Measurements from ENCODE around the gene AURKA.

Gene AURKA

DNA sequence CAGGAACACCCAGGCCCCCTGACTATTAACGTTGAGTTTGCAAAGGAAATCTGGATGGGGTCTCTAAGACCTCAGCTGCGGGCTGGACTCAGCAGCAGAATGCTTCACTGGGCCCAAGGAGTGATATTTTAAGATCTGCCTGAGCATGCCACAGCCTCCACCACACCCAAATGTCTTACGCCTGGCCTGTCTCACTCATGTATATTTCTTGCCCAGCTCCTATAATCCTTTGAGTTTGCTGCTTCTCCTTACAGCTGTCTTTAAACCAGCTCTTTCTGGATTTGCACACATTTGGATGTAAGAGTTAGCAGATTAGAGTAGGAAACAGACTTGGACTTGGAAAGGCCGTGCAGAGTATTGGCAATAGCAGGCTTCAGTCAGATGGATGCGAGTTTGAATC is 36.4 kb upstream of the AURKA start:
- no peak overlapping the region for H3K27ac Mint-ChIP-seq

GRCh38 chr20:56427797-56428196 is 35.8 kb upstream of the AURKA start:
- no peaks in the 10 kb centered on the region for H3K27me3 Mint-ChIP-seq (ENCODE audit: low read depth)
- peaks cover 31% of the 10 kb centered on the region for H3K4me1 Mint-ChIP-seq (ENCODE audit: low read depth)
- peak overlapping the region; percentile 41 for H3K27ac Mint-ChIP-seq
- H3K36me3 Mint-ChIP-seq (ENCODE audit: low read depth): peaks cover 18% of the 10 kb centered on the region
- H3K9me3 Mint-ChIP-seq: peaks cover 8% of the 10 kb centered on the region
- H3K4me3 Mint-ChIP-seq: no peak overlapping the region
- DNase-seq (ENCODE audit: low spot score): no peak

More for the DNA sequence above, 36.4 kb upstream of the AURKA start:
- Mint-ChIP-seq H3K4me3 (no peak overlapping the region), H3K9me3 (peaks cover 8% of the 10 kb centered on the region), H3K4me1 (ENCODE audit: low read depth) (peaks cover 26% of the 10 kb centered on the region), H3K36me3 (ENCODE audit: low read depth) (peaks cover 21% of the 10 kb centered on the region), H3K27me3 (ENCODE audit: low read depth) (no peaks in the 10 kb centered on the region)
- DNase-seq (ENCODE audit: low spot score): no peak

DNA sequence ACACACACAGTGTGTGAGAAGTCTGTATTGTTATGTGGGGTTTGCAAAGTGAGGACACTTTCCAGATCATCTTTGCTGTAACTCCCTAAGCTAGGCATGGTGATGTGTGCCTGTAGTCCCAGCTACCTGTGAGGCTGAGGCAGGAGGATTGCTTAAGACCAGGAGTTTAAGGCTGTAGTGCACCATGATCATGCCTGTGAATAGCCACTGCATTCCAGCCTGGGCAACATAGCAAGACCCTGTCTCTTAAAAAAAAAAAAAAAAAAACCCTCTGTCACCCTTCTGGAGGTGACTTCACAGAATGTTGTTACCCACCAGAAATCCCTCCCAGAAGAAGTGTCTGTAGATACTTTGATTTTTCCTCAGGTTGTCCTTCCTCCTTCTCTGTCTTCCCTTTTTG is 34.9 kb upstream of the AURKA start:
- peaks cover 22% of the 10 kb centered on the region for H3K36me3 Mint-ChIP-seq (ENCODE audit: low read depth)
- DNase-seq (ENCODE audit: low spot score): no peak
- H3K27me3 Mint-ChIP-seq (ENCODE audit: low read depth): no peaks in the 10 kb centered on the region
- H3K4me1 Mint-ChIP-seq (ENCODE audit: low read depth): peaks cover 40% of the 10 kb centered on the region
- H3K27ac Mint-ChIP-seq: no peak overlapping the region
- peaks cover 8% of the 10 kb centered on the region for H3K9me3 Mint-ChIP-seq
- no peak overlapping the region for H3K4me3 Mint-ChIP-seq

GRCh38 chr20:56426026-56426425 is 34.0 kb upstream of the AURKA start:
- DNase-seq (ENCODE audit: low spot score): no peak
- peaks cover 23% of the 10 kb centered on the region for H3K36me3 Mint-ChIP-seq (ENCODE audit: low read depth)
- no peak overlapping the region for H3K4me3 Mint-ChIP-seq
- peaks cover 8% of the 10 kb centered on the region for H3K9me3 Mint-ChIP-seq
- H3K27ac Mint-ChIP-seq: no peak overlapping the region
- H3K4me1 Mint-ChIP-seq (ENCODE audit: low read depth): peaks cover 43% of the 10 kb centered on the region
- no peaks in the 10 kb centered on the region for H3K27me3 Mint-ChIP-seq (ENCODE audit: low read depth)

- H3K4me1 Mint-ChIP-seq (ENCODE audit: low read depth): peaks cover 41% of the 10 kb centered on the region
- peaks cover 21% of the 10 kb centered on the region for H3K36me3 Mint-ChIP-seq (ENCODE audit: low read depth)
- no peak overlapping the region for H3K4me3 Mint-ChIP-seq
- no peak overlapping the region for H3K27ac Mint-ChIP-seq
- DNase-seq (ENCODE audit: low spot score): no peak
- H3K27me3 Mint-ChIP-seq (ENCODE audit: low read depth): no peaks in the 10 kb centered on the region
- peaks cover 8% of the 10 kb centered on the region for H3K9me3 Mint-ChIP-seq
Observed at GRCh38 chr20:56424931-56425330, 32.9 kb upstream of the AURKA start.

DNA sequence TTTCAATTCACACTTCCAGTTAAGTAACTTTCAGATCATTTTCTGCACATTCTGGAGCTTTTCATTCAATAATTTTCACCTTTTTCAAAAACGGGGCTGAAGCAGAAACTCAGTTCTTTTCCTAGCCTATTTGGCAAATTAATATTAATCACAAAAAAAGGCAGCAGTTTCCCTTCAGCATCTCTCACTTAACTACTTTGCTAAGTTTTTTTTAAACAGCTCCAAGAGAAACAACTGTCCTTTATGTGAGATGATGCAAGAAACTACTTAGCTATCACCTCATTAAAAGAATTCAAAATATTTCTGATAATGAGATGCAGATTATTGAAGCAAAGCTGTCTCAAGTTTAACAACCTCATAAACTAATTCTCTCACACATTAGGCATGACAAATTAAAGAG is 31.9 kb upstream of the AURKA start:
- H3K4me1 Mint-ChIP-seq (ENCODE audit: low read depth): peaks cover 34% of the 10 kb centered on the region
- no peak overlapping the region for H3K4me3 Mint-ChIP-seq
- no peaks in the 10 kb centered on the region for H3K27me3 Mint-ChIP-seq (ENCODE audit: low read depth)
- H3K27ac Mint-ChIP-seq: no peak overlapping the region
- no peaks in the 10 kb centered on the region for H3K9me3 Mint-ChIP-seq
- peaks cover 16% of the 10 kb centered on the region for H3K36me3 Mint-ChIP-seq (ENCODE audit: low read depth)
- no peak for DNase-seq (ENCODE audit: low spot score)

DNA sequence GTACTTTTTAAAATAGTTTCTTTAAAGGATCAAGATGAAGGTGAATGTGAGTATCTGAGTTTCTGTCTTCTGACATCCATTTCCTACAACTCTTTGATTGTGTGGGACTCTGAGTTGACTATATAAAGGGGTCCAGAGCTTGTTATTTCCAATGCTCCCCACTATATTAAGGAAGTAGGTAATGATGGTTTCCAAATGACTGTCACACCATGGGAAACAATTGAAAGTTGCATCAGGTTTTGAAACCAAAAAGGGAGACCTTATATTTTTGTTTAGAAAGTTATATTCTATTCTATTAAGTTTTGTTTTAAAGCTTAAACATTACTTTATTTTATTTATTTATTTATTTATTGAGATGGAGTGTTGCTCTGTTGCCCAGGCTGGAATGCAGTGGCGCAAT is 31.2 kb upstream of the AURKA start:
- no peak for DNase-seq (ENCODE audit: low spot score)
- H3K4me3 Mint-ChIP-seq: no peak overlapping the region
- no peak overlapping the region for H3K27ac Mint-ChIP-seq
- no peaks in the 10 kb centered on the region for H3K27me3 Mint-ChIP-seq (ENCODE audit: low read depth)
- H3K4me1 Mint-ChIP-seq (ENCODE audit: low read depth): peaks cover 38% of the 10 kb centered on the region
- peaks cover 17% of the 10 kb centered on the region for H3K36me3 Mint-ChIP-seq (ENCODE audit: low read depth)
- H3K9me3 Mint-ChIP-seq: no peaks in the 10 kb centered on the region

DNA sequence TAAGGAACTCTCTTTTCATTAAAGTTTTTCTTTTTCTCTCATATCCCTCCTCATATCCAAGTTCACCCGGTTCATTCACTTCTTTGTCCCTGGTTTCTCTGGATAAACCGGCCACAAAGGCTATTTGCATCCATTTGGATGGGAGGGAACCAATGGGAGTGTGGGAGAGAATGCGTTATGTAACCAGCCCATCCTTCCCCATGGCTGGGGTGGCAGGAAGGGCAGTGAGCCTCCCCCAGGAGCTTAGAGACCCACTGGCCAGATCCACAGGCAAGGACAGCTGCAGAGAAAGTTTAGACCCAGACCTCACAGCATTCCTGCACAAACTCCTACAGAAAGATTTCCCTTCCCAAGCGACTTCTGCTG is 30.8 kb upstream of the AURKA start:
- Mint-ChIP-seq H3K27ac (no peak overlapping the region), H3K4me1 (ENCODE audit: low read depth) (peaks cover 39% of the 10 kb centered on the region), H3K4me3 (no peak overlapping the region), H3K9me3 (no peaks in the 10 kb centered on the region), H3K27me3 (ENCODE audit: low read depth) (no peaks in the 10 kb centered on the region), H3K36me3 (ENCODE audit: low read depth) (peaks cover 14% of the 10 kb centered on the region)
- no peak for DNase-seq (ENCODE audit: low spot score)

- Mint-ChIP-seq H3K27me3 (ENCODE audit: low read depth) (no peaks in the 10 kb centered on the region), H3K27ac (peak overlapping the region; percentile 39), H3K4me1 (ENCODE audit: low read depth) (peaks cover 39% of the 10 kb centered on the region), H3K36me3 (ENCODE audit: low read depth) (peaks cover 12% of the 10 kb centered on the region), H3K9me3 (no peaks in the 10 kb centered on the region), H3K4me3 (no peak overlapping the region)
- DNase-seq (ENCODE audit: low spot score): no peak
Observed at GRCh38 chr20:56422076-56422823, 30.2 kb upstream of the AURKA start.

GRCh38 chr20:56420940-56421688 is 29.1 kb upstream of the AURKA start:
- Mint-ChIP-seq H3K4me3 (peak overlapping the region; percentile 7), H3K27ac (no peak overlapping the region), H3K27me3 (ENCODE audit: low read depth) (no peaks in the 10 kb centered on the region), H3K36me3 (ENCODE audit: low read depth) (peaks cover 12% of the 10 kb centered on the region), H3K9me3 (no peaks in the 10 kb centered on the region), H3K4me1 (ENCODE audit: low read depth) (peaks cover 41% of the 10 kb centered on the region)
- no peak for DNase-seq (ENCODE audit: low spot score)

- Mint-ChIP-seq H3K36me3 (ENCODE audit: low read depth) (peaks cover 12% of the 10 kb centered on the region), H3K4me3 (no peak overlapping the region), H3K4me1 (ENCODE audit: low read depth) (peaks cover 42% of the 10 kb centered on the region), H3K9me3 (no peaks in the 10 kb centered on the region), H3K27me3 (ENCODE audit: low read depth) (no peaks in the 10 kb centered on the region), H3K27ac (no peak overlapping the region)
- DNase-seq (ENCODE audit: low spot score): no peak
Observed at GRCh38 chr20:56420028-56420427, 28.0 kb upstream of the AURKA start.

GRCh38 chr20:56418385-56418861 is 26.4 kb upstream of the AURKA start:
- H3K27ac Mint-ChIP-seq: peak overlapping the region; percentile 65
- H3K27me3 Mint-ChIP-seq (ENCODE audit: low read depth): no peaks in the 10 kb centered on the region
- DNase-seq (ENCODE audit: low spot score): peak; percentile 33
- peaks cover 18% of the 10 kb centered on the region for H3K36me3 Mint-ChIP-seq (ENCODE audit: low read depth)
- peaks cover 51% of the 10 kb centered on the region for H3K4me1 Mint-ChIP-seq (ENCODE audit: low read depth)
- H3K9me3 Mint-ChIP-seq: peaks cover 4% of the 10 kb centered on the region
- peak overlapping the region; percentile 49 for H3K4me3 Mint-ChIP-seq

GRCh38 chr20:56417911-56418310 is 25.9 kb upstream of the AURKA start:
- H3K9me3 Mint-ChIP-seq: peaks cover 4% of the 10 kb centered on the region
- H3K36me3 Mint-ChIP-seq (ENCODE audit: low read depth): peaks cover 20% of the 10 kb centered on the region

GRCh38 chr20:56417402-56417801 is 25.4 kb upstream of the AURKA start:
- peaks cover 46% of the 10 kb centered on the region for H3K4me1 Mint-ChIP-seq (ENCODE audit: low read depth)
- H3K4me3 Mint-ChIP-seq: no peak overlapping the region
- peak overlapping the region; percentile 3 for H3K27ac Mint-ChIP-seq

More at GRCh38 chr20:56417911-56418310, 25.9 kb upstream of the AURKA start:
- Mint-ChIP-seq H3K4me1 (ENCODE audit: low read depth) (peaks cover 48% of the 10 kb centered on the region), H3K4me3 (peak overlapping the region; percentile 49), H3K27ac (peak overlapping the region; percentile 65), H3K27me3 (ENCODE audit: low read depth) (no peaks in the 10 kb centered on the region)
- DNase-seq (ENCODE audit: low spot score): no peak

More at GRCh38 chr20:56417402-56417801, 25.4 kb upstream of the AURKA start:
- Mint-ChIP-seq H3K27me3 (ENCODE audit: low read depth) (no peaks in the 10 kb centered on the region), H3K9me3 (peaks cover 9% of the 10 kb centered on the region), H3K36me3 (ENCODE audit: low read depth) (peaks cover 25% of the 10 kb centered on the region)
- no peak for DNase-seq (ENCODE audit: low spot score)

Data from T-helper 2 cell treated with Interferon-gamma antibody and Interleukin-4, amounts not matched to agents 5 μg/mL and 100 μg/mL, for 36 hours (primary cell).